CD4-positive, alpha-beta T cell treated with Interleukin-4 for 4 hours (primary cell): ENCODE data around the gene TDRKH.
A peak's percentile ranks its signal among the peaks of the same experiment; 100 is the strongest.

Experiments used
- DNase-seq: peaks from one replicate; pipeline ENCODE4 v3.0.0-alpha.2; 2020

Gene TDRKH

DNA sequence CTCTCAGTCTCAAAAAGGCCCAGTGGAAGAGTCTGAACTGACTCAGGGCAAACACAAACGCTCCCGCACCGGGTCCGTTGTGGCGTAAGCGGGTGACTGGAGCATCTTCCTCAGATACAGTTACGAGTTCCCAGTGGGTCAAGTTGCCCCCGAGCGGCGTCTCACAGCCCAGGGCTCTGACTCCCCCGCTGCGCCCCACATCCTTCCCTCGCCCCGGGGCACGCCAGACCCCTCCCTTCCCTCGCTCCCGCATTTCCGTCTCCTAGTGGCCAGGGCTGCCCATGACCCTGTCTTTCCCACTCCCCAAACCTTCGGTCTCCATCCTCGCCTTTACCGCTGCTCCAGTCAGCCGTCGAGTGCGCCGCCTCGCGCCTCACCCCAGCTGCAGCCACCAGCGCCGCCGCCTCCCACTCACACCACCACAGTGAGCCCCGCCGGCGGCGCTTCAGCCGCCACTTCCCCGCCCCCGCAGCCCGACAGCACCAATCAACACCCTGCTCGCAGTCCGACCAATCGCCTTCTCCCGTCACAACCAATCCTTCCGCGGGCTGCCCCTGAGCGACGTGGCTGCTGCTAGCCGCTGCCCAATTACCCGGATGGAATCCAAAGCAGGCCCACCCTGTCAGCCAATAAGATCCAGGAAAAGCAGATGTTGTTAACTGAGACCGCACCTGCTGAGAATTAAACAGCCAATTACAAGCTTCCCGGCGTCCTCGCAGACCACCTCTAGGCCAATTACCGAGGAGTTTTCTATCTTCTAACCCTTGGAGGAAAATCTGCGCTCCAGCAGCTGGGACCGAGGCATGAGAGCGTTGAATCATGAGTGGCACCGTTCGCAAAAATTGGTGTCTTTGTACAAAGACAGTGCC, at the start of gene TDRKH:
TDRKH (minus strand) TSS at position 430 of the 869 bp plus-strand sequence. CDS start 7,478 bp downstream, outside the sequence.
- DNase-seq: peak; percentile 99

DNA sequence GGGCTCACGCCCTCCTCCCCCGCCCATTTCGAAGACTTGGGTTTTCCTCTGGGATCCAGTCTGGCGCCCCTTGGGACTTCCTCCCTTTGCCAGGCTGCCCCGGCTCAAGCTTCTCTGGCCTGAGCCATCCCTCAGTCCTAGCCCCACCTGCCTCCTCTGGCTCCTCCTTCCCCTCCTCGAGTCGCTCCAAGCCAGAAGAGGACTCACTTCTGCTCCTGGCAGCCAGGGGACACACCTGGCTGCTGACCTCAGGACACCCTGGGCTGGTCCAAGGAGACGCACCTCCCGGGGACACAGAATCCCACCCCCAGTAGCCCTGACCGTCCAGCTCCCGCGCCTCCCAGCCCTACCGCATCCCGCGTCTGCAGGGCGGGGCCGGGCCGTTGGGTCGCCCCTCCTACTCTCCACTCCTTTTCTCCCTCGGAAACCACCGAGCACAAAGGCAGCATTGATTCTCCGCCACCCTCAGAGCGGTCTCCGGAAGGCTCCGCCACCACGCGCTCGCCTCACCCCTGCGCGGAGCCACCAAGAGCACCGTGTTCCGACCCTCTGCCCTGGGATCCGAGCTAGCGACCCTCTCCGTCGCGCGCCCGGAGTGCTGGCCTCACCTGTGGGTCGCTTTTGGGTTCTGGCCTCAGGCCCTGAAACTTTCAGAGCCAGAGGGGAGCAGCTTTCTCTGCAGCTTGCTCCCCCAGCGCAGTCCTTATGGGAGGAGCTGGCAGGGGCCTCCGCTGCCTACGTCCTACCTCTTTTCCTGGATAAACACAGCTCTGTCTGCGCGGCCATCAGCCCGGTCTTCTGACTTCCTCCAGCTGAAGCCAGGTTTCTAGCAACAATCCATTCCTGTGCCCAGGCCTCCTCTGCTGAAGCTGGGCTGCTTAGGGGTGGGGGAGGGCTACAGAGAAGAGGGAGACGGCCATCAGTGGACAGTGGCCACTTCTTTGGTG, 49.4 kb upstream of the TDRKH start, which contains the start of gene C2CD4D:
C2CD4D (minus strand) TSS at position 364 of the 947 bp plus-strand sequence. CDS start 831 bp downstream, outside the sequence.
- peak; percentile 76 for DNase-seq

- no peak for DNase-seq
These were observed 48.7 kb upstream of the TDRKH start for GRCh38 chr1:151839082-151839412.

GRCh38 chr1:151838222-151839081, 48.2 kb upstream of the TDRKH start:
- DNase-seq: no peak

DNA sequence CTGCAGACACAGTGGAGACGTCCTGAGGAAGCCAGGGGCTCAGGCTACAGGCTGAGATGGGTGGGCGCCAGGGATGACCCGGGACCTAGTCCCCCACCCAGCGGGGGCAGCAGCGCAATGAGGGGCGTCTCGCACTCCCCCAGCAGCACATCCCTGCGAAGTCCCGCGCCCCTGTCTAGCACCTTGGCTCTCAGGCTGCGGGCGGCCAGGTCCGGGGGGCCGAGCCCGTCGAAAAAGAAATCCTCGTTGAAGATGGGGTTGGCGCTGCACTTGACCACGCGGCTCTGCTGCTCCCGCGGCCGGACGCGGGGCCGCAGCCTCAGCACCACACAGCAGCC, 47.6 kb upstream of the TDRKH start:
- DNase-seq: no peak

DNA sequence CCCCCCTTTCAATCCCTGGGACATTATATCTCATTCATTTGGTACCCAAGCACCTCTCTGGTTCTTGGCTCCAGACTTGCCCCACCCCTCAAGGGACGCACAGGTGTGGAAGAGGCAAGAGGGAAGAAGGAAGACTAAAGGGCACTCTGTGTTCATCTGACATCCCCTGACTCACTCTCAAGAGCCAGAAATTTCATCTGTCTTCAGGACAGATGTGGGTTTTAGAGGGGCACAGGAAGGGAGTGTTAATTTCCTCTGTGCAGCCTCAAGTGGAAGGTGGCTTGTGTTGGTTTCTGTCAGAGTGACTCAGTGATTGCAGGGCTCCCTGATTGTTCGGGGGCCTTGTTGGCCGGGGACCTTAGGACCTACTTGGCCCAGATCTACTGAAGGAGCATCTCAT, 46.9 kb upstream of the TDRKH start:
- peak; percentile 73 for DNase-seq

GRCh38 chr1:151835596-151835995, 45.3 kb upstream of the TDRKH start:
- no peak for DNase-seq

- no peak for DNase-seq
These were observed 43.9 kb upstream of the TDRKH start for GRCh38 chr1:151834239-151834638.

DNA sequence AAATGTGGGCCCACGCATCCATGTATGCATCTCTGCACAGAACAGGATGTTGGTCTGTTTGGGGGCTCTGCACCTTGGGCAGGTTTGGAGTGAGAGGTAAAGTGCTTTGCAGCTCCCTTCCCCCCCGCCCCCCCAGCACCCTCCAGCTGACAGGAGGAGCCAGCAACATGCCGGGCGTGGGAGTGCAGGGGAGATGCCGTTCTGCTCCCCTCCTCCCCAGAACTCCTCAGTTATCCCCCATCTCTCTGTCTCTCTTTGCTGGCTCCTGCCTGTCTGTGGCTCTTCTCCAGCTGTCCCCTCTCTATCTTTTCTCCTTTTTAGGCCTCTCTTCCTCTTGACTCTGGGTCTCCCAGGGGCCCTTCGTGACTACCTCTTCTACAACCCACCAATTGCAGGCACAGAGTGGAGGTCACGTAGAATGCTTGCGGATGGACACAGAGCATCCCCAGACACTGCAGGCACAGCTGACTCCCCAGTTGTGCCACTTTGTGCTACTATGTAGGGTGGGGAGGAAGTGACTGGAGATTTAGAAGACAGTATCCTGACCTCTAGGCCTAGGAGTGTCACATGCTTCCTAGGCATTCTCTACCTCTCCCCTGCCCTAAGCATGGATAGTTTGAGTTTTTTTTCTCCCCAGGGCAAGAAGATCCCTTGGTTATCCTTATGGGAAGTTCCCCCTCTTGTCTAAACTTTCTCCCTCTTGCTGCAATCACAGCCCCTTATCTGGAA, 43.0 kb upstream of the TDRKH start:
- no peak for DNase-seq

DNA sequence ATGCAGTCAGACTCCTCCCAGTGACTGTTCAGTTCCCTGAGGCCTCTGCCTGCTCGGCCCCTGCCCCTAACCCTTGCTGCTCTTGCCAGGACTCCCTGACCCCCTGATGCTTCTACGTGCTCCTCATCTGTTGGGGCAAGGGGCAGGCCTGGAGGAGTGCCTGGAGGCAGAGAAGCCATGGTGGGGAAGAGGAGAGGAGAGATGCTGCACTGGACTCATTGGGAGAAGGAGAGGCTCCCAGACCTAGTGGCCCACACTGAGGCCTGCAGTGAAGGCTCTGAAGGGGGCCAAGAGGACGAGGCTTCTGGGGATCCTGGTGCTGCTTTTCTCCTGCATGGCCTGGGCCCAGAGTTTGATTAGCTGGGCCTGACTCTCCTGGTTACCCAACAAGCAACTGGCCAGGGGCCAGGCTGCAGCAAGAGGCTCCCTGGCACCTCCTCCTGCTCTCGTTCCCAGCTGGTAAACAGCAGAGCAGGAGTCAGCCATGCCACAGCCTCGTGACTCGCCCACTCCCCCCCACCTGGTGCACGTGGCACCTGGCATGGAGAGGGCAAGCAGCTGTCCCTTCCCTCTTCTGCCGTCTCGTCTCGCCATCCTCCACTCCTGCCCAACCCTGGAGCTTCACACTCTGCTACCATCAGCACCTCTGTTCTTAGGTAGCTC, 42.1 kb upstream of the TDRKH start:
- no peak for DNase-seq

GRCh38 chr1:151831605-151832004, 41.3 kb upstream of the TDRKH start, which contains the start of gene RORC:
RORC (minus strand) TSS chr1:151831802; CDS start chr1:151831764, 38 bp downstream.
- no peak for DNase-seq

DNA sequence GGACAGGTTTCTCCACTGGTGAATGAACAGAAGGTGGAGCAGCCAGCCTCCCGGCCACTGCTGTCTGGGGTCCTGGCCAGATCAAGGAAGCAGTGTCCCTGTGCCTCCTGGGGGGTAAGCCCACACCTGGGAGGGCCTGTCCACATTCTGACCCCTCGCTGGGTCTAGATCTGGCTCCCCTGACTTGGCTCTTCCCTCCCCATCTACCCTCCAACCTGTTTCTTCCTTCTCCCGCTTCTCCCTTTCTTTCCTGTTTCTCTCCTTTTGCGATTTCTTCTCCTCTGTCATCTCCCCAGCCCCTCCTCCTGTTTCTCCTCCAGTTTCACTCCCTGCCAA, 40.9 kb upstream of the TDRKH start:
- no peak for DNase-seq

- DNase-seq: no peak
These were observed 39.8 kb upstream of the TDRKH start for GRCh38 chr1:151830055-151830454.

GRCh38 chr1:151829352-151830046, 39.2 kb upstream of the TDRKH start:
- DNase-seq: no peak

- DNase-seq: no peak
These were observed 38.6 kb upstream of the TDRKH start for GRCh38 chr1:151828921-151829320.

DNA sequence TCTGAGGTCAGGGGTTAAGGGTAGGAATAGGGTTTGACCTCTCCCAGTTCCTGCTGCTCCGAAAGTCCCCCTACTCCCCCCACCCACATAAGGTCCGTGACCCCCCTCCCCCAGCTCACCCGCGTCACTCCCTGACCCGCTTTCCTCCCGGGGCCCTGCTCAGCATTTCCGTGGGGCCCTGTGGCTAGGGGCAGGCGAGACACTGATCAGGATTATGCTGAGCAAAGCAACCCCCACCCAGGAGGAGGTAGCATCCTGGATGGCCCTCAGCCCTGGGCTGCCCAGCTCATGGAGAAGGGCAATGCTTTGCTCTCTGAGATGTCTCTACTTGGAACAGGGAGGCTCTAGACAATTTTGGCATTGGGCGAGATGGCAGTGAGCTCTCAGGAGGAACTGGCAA, 37.6 kb upstream of the TDRKH start:
- no peak for DNase-seq

DNA sequence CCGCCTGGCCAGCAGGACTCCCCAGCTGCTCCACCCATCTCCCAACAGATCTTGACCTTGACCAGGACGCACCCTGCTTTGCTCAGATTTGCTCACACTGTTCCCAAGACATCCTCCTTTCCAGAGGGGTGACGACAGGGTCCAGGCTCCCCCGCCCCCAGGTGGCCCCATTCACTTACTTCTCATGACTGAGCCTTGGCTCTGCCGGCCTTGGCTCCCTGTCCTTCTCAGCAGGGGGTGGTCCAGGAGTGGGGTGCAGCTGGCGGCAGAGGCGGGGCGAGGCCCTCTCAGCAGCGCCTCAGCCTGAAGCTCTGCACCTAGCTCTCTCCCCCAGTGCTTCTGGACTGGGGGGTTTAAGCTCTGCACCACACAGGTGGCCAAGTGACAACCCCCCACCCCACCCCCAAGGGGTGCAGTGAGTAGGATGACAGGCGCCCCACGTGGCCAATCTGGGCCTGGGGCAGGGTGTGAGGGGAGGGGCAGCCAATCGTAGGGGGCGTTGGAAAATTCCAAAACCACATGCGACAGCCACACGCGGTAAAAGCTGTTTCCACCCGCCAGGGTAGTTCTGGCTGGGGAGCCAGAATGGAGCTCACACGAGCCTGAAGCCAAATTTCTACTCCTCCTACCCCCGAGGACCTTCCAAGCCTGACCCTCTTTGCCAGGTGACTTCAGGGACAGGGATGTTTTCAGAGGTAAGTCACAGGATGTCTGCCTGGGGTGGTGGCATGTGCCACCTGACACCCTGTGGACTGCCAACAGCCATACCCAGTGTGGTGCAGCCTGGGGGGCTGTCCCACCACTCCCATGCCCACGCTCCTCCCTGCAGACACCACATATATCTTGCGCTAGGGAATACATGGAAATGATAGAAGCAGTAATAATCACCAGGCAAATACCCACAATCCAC, 35.7 kb upstream of the TDRKH start:
- DNase-seq: no peak

DNA sequence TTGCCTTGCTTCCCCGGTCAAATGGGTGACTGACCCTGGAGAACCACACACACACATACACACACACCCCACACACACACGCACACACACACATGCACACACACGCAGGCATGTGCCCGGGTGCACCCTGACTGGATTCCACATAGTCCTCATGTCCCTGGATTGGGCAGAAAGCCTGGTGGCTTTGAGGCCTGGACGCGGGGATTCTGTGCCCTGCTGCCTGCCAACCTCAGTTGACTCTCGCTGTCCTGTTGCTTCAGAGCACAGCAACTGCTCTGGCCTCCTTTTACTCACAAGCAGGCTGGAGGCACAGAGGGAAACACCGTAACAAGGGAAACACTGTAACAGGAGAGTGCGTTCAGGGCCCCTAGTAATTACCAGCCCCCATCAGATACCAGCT, 34.9 kb upstream of the TDRKH start:
- no peak for DNase-seq

- no peak for DNase-seq
These were observed 32.9 kb upstream of the TDRKH start for GRCh38 chr1:151823175-151823574.

GRCh38 chr1:151822404-151822803, 32.1 kb upstream of the TDRKH start:
- no peak for DNase-seq
